ENCODE measurements around the gene PTTG1IP. TPM values are rescaled to one million over a fixed set of nuclear protein-coding genes. Genes with fewer than 3 reads are reported as not detected.

PTTG1IP gene
- total and polyA plus RNA-seq, 2 of the 4 experiments (the other 2 are of a cell fraction), result 167 to 194 TPM

DNA sequence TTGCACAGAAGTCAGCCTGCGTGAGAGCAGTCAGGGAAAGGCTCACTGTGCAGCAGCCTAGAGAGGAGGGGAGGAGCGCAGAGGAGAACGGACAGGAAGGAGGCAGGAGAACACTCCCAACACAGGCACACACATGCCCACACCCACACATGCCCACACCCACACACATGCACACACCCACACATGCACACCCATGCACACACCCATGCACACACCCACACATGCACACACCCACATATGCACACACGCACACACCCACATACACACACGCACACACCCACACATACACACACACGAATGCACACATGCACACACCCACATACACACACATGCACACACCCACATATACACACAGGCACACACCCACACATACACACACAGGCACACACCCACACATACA, 62.7 kb downstream of the PTTG1IP start:
- no peaks in the 10 kb centered on the region for H3K27me3 ChIP-seq (ENCODE audit: control insufficient read depth, insufficient read depth, low read length)
- ATAC-seq (ENCODE audit: low read depth) (no peak), DNase-seq (no peak)
- no peak overlapping the region for H3K9ac ChIP-seq (ENCODE audit: low read depth, low read length)
- no CpG with 5 or more reads among the region's 6 CpGs for WGBS, 2 experiments (ENCODE audit: extremely low coverage in 2 of 2, insufficient read length in 1 of 2)
- H2BK15ac ChIP-seq (ENCODE audit: low read depth, low read length), result no peak overlapping the region
- no peak overlapping the region for H3K27ac ChIP-seq (ENCODE audit: insufficient read depth, low read length)
- H4K91ac ChIP-seq (ENCODE audit: insufficient read depth, low read depth, low read length), result no peak overlapping the region
- no peak overlapping the region for H2AFZ ChIP-seq (replicated peaks; ENCODE audit: low read length, poor library complexity)
- intact Hi-C loops (cut with micrococcal nuclease) (no loop called here), in situ Hi-C loops (cut with MboI; ENCODE audit: low sequenced_read_pairs) (loop anchor here (25.0 kb wide), 1 partner anchor 302 kb away; no protein-coding TSS in a partner anchor), dilution Hi-C loops (cut with HindIII; ENCODE audit: low sequenced_read_pairs, unreplicated experiment) (no loop called here)
- peak overlapping the region; percentile 40 for H2BK5ac ChIP-seq (ENCODE audit: low read depth, low read length, poor library complexity, severe bottlenecking)
- H3K4me1 ChIP-seq (ENCODE audit: control insufficient read depth, insufficient read depth, low read length), result no peaks in the 10 kb centered on the region
- ChIA-PET POLR2A (ENCODE audit: unreplicated experiment) (no interaction called here), CTCF (no interaction called here)
- peaks cover 46% of the 10 kb centered on the region for H3K36me3 ChIP-seq (ENCODE audit: control insufficient read depth, insufficient read depth, low read length)
- H4K5ac ChIP-seq (ENCODE audit: low read depth, low read length), result no peak overlapping the region
- H2BK20ac ChIP-seq (ENCODE audit: low read depth, low read length), result no peak overlapping the region
- H3K18ac ChIP-seq (ENCODE audit: low read depth, low read length), result no peak overlapping the region
- H3K9me3 ChIP-seq (ENCODE audit: control insufficient read depth, insufficient read depth, low read length), result no peaks in the 10 kb centered on the region
- H3K4me3 ChIP-seq (ENCODE audit: insufficient read depth, low read depth, low read length), result no peak overlapping the region
- no peak overlapping the region for H2AK5ac ChIP-seq (ENCODE audit: low read depth, low read length)
- H3K4ac ChIP-seq (ENCODE audit: low read depth, low read length), result no peak overlapping the region
- no peak overlapping the region for H3K23ac ChIP-seq (ENCODE audit: low read depth, low read length)
- no peak overlapping the region for H2BK120ac ChIP-seq (ENCODE audit: low read depth, low read length)
- no peak overlapping the region for H3K4me2 ChIP-seq (ENCODE audit: low read depth, low read length)
- H3K79me1 ChIP-seq (ENCODE audit: low read depth in 1 of 2, low read length in 2 of 2), result peaks cover 39 to 82% of the 10 kb centered on the region in 2 experiments
- no peak overlapping the region for H3K56ac ChIP-seq (ENCODE audit: extremely low read depth, insufficient read depth, low read length)
- H4K20me1 ChIP-seq (ENCODE audit: insufficient read depth, low read length), result peaks cover 61% of the 10 kb centered on the region
- H3K14ac ChIP-seq (replicated peaks; ENCODE audit: low read depth, low read length), result no peak overlapping the region
- TF ChIP-seq, protein P1, sequence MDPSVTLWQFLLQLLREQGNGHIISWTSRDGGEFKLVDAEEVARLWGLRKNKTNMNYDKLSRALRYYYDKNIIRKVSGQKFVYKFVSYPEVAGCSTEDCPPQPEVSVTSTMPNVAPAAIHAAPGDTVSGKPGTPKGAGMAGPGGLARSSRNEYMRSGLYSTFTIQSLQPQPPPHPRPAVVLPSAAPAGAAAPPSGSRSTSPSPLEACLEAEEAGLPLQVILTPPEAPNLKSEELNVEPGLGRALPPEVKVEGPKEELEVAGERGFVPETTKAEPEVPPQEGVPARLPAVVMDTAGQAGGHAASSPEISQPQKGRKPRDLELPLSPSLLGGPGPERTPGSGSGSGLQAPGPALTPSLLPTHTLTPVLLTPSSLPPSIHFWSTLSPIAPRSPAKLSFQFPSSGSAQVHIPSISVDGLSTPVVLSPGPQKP (IDR thresholded peaks at IDR 0.05; ENCODE audit: borderline replicate concordance, low read depth, low read length), result no peak
- TF ChIP-seq MAFK (IDR thresholded peaks at IDR 0.05; ENCODE audit: low read depth, low read length) (no peak), SMC3 (IDR thresholded peaks at IDR 0.05; ENCODE audit: low read depth, low read length) (no peak), MXI1 (IDR thresholded peaks at IDR 0.05; ENCODE audit: borderline replicate concordance, low read depth, low read length) (no peak), NFE2L2 (IDR thresholded peaks at IDR 0.05; ENCODE audit: low read depth, low read length) (no peak), FOS (IDR thresholded peaks at IDR 0.05; ENCODE audit: low read depth, low read length) (no peak), RFX5 (IDR thresholded peaks at IDR 0.05; ENCODE audit: low read depth, low read length) (no peak)
- TF ChIP-seq, protein P2, sequence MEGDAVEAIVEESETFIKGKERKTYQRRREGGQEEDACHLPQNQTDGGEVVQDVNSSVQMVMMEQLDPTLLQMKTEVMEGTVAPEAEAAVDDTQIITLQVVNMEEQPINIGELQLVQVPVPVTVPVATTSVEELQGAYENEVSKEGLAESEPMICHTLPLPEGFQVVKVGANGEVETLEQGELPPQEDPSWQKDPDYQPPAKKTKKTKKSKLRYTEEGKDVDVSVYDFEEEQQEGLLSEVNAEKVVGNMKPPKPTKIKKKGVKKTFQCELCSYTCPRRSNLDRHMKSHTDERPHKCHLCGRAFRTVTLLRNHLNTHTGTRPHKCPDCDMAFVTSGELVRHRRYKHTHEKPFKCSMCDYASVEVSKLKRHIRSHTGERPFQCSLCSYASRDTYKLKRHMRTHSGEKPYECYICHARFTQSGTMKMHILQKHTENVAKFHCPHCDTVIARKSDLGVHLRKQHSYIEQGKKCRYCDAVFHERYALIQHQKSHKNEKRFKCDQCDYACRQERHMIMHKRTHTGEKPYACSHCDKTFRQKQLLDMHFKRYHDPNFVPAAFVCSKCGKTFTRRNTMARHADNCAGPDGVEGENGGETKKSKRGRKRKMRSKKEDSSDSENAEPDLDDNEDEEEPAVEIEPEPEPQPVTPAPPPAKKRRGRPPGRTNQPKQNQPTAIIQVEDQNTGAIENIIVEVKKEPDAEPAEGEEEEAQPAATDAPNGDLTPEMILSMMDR (conservative IDR thresholded peaks at IDR 0.05; ENCODE audit: low read depth, low read length), result no peak
- TF ChIP-seq, protein P3, sequence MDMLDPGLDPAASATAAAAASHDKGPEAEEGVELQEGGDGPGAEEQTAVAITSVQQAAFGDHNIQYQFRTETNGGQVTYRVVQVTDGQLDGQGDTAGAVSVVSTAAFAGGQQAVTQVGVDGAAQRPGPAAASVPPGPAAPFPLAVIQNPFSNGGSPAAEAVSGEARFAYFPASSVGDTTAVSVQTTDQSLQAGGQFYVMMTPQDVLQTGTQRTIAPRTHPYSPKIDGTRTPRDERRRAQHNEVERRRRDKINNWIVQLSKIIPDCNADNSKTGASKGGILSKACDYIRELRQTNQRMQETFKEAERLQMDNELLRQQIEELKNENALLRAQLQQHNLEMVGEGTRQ (IDR thresholded peaks at IDR 0.05; ENCODE audit: low read depth, low read length), result no peak
- no peak overlapping the region for H2AK9ac ChIP-seq (replicated peaks; ENCODE audit: low read depth, low read length, poor library complexity)
- H4K8ac ChIP-seq (ENCODE audit: low read depth in 2 of 2, low read length in 2 of 2), result no peak overlapping the region
- no TSS peak for BruUV-seq (replicated peaks)
- peaks cover 3% of the 10 kb centered on the region for H3K9me1 ChIP-seq (ENCODE audit: insufficient read depth, low read length)

Measured in IMR-90 (cell line).